GOT3 (cell line): ENCODE results near the gene WDR81.
"Not testable (repeated sequence)": the region's sequence is repeated elsewhere in the genome, so short reads cannot be mapped to it uniquely, and the experiment has no call there.

Source experiments
- DNase-seq: peaks from one replicate; lab custom pipeline; 2025; ENCODE audit warnings: mixed read lengths; lab: John Stamatoyannopoulos, UW

Gene WDR81

DNA sequence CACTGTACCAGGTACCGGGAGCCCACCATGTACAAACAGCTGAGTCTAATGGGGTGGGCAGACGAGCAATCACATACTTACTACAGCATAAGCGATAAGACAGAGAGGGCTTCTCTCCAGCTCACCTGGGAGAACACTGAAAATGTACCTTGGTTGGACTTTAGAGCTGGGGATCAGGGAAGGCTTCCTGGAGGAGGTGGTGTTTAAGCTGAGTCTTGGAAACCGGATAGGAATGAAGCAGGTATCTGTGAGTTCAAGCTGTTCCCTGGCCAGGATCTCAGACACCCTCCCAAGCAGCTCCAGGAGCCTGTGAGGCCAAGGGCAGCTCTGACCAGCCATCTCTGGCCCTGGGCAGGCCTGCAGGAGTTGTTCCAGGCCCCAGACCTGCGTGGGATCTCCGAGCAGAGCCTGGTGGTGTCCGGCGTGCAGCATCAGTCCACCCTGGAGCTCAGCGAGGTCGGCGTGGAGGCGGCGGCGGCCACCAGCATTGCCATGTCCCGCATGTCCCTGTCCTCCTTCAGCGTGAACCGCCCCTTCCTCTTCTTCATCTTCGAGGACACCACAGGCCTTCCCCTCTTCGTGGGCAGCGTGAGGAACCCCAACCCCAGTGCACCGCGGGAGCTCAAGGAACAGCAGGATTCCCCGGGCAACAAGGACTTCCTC is 29.4 kb downstream of the WDR81 start:
- DNase-seq: no peak

DNA sequence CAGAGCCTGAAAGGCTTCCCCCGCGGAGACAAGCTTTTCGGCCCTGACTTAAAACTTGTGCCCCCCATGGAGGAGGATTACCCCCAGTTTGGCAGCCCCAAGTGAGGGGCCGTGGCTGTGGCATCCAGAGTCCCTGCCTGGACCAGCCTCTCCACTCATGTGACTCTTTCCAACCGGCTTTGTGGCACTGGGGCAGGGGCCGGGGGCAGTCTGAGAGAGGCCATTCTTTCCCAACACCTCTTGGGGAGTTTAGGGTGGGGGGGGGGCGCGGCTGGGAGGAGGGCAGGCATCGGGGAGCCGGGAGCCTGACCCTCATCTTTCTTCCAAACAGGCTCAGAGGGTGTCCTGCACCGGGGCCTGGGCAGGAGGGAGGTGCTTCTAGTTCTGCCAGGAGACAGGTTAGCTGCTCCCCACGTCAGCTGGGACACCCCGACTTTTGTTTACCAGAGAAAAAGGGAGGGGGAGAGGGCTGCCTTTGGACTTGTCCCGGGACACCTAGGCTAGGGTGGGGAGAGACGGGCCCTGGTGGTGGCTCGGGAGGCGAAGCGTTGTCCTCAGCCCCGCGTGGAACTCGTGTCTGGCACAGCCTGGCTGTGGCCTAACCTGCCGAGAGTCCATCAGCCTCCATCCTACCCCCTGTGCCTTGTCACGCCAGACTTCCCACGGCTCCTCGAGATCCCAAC is 30.1 kb downstream of the WDR81 start:
- no peak for DNase-seq

GRCh38 chr17:1755252-1755826 is 30.8 kb downstream of the WDR81 start:
- no peak for DNase-seq

DNA sequence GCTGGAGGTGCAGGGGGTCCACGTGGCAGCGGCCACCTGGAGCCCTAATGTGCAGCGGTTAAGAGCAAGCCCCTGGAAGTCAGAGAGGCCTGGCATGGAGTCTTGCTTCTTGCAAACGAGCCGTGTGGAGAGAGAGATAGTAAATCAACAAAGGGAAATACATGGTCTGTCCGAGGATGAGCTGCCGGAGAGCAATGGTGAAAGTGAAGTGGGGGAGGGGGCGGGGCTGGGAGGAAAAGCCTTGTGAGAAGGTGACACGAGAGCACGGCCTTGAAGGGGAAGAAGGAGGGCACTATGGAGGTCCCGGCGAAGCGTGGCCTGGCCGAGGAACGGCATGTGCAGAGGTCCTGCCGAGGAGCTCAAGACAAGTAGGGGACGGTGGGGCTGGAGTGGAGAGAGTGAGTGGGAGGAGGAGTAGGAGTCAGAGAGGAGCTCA is 31.3 kb downstream of the WDR81 start:
- DNase-seq: no peak

GRCh38 chr17:1758807-1759206 is 34.3 kb downstream of the WDR81 start:
- no peak for DNase-seq

DNA sequence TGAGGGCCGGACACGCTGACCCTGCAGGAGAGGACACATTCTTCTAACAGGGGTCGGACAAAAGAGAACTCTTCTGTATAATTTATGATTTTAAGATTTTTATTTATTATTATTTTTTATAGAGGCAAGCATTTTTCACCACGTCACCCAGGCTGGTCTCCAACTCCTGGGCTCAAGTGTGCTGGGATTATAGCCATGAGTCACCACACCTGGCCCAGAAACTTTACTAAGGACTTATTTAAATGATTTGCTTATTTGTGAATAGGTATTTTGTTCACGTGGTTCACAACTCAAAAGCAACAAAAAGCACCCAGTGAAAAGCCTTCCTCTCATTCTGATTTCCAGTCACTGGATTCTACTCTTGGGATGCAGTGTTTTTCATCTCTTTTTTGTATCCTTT is 35.0 kb downstream of the WDR81 start:
- DNase-seq: no peak

GRCh38 chr17:1762233-1762900 is 37.9 kb downstream of the WDR81 start:
- DNase-seq: no peak

GRCh38 chr17:1762901-1763898 is 38.7 kb downstream of the WDR81 start:
- DNase-seq: no peak

GRCh38 chr17:1764284-1764683 is 39.8 kb downstream of the WDR81 start:
- DNase-seq: no peak

- DNase-seq: not testable (repeated sequence)
Observed at GRCh38 chr17:1764705-1765104, 40.2 kb downstream of the WDR81 start.

GRCh38 chr17:1765576-1765975 is 41.1 kb downstream of the WDR81 start:
- no peak for DNase-seq

DNA sequence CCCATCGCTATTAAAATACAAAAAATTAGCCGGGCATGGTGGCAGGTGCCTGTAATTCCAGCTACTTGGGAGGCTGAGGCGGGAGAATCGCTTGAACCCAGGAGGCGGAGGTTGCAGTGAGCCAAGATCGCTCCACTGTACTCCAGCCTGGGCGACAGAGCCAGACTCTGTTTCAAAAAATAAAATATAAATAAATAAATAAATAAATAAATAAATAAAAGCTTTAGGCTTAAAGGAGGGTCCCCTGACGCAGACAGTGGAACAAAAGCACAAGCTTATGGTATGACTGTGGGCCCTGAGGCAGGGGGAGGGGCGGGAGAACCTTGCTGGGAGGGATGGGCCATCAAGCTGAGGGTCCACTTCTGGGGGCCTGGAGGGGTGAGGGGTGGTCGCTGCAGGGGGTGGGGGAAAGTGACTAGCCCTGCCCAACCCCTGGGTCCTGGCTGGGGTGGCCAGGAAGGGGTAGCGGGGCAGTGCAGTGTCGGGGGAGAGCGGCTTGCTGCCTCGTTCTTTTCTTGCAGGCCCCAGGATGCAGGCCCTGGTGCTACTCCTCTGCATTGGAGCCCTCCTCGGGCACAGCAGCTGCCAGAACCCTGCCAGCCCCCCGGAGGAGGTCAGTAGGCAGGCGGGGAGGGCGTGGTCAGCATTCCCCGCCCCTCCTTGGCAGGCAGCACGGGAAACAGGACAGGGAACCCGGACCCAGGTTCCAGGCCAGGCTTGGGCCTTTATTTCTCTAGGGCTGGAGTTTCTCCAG is 42.1 kb downstream of the WDR81 start:
- DNase-seq: no peak

- no peak for DNase-seq
Observed at GRCh38 chr17:1767358-1767757, 42.9 kb downstream of the WDR81 start.

DNA sequence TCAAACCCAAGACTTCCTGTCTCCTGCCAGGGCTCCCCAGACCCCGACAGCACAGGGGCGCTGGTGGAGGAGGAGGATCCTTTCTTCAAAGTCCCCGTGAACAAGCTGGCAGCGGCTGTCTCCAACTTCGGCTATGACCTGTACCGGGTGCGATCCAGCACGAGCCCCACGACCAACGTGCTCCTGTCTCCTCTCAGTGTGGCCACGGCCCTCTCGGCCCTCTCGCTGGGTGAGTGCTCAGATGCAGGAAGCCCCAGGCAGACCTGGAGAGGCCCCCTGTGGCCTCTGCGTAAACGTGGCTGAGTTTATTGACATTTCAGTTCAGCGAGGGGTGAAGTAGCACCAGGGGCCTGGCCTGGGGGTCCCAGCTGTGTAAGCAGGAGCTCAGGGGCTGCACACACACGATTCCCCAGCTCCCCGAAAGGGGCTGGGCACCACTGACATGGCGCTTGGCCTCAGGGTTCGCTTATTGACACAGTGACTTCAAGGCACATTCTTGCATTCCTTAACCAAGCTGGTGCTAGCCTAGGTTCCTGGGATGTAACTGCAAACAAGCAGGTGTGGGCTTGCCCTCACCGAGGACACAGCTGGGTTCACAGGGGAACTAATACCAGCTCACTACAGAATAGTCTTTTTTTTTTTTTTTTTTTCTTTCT is 45.4 kb downstream of the WDR81 start:
- no peak for DNase-seq

GRCh38 chr17:1773000-1773695 is 48.6 kb downstream of the WDR81 start:
- not testable (repeated sequence) for DNase-seq

- no peak for DNase-seq
Observed at GRCh38 chr17:1773696-1774181, 49.2 kb downstream of the WDR81 start.

- DNase-seq: no peak
Observed at GRCh38 chr17:1774390-1775176, 50.1 kb downstream of the WDR81 start.

DNA sequence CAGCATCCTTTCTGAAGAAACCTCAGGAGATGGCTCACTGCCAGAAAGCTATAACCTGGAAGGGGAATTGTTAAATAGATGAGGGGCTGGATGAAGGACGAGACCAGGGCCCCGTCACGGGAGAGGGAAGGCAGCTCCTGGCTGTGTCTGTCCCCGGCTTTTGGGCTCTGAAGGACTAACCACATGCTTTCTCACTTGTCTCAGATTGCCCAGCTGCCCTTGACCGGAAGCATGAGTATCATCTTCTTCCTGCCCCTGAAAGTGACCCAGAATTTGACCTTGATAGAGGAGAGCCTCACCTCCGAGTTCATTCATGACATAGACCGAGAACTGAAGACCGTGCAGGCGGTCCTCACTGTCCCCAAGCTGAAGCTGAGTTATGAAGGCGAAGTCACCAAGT is 51.8 kb downstream of the WDR81 start:
- no peak for DNase-seq

GRCh38 chr17:1776857-1777256 is 52.4 kb downstream of the WDR81 start:
- no peak for DNase-seq
